ENCODE results near the gene TBC1D24. TPM values are rescaled to one million over a fixed set of nuclear protein-coding genes. Genes with fewer than 3 reads are reported as not detected.

The TBC1D24 gene
- total and polyA plus RNA-seq, 9 of the 15 experiments (the other 6 are each of a cell fraction or from before 2014, with no cell fraction given) = 1.7 to 22.6 (median 7.2) TPM

GRCh38 chr16:2429034-2429770 lies 45.7 kb upstream of the TBC1D24 start, which contains the start of gene CCNF (continued):
- TF ChIP-seq, protein P1, sequence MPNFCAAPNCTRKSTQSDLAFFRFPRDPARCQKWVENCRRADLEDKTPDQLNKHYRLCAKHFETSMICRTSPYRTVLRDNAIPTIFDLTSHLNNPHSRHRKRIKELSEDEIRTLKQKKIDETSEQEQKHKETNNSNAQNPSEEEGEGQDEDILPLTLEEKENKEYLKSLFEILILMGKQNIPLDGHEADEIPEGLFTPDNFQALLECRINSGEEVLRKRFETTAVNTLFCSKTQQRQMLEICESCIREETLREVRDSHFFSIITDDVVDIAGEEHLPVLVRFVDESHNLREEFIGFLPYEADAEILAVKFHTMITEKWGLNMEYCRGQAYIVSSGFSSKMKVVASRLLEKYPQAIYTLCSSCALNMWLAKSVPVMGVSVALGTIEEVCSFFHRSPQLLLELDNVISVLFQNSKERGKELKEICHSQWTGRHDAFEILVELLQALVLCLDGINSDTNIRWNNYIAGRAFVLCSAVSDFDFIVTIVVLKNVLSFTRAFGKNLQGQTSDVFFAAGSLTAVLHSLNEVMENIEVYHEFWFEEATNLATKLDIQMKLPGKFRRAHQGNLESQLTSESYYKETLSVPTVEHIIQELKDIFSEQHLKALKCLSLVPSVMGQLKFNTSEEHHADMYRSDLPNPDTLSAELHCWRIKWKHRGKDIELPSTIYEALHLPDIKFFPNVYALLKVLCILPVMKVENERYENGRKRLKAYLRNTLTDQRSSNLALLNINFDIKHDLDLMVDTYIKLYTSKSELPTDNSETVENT (CRISPR knock-in tag; IDR thresholded peaks at IDR 0.05) = peak; percentile 80
- TF ChIP-seq KDM2B (CRISPR knock-in tag; IDR thresholded peaks at IDR 0.05) (peak; percentile 95; the same call in 1 of the 2 replicates), MBD2 (IDR thresholded peaks at IDR 0.05; ENCODE audit: borderline replicate concordance, low read depth) (peak; percentile 90), ARID4B (CRISPR knock-in tag; IDR thresholded peaks at IDR 0.05) (peak; percentile 78; the same call in 1 of the 2 replicates), TBP (optimal IDR thresholded peaks at IDR 0.05; ENCODE audit: low read depth, low read length) (peak; percentile 69), POLR2A (conservative IDR thresholded peaks at IDR 0.05) (peak; percentile 21), FOXA3 (CRISPR knock-in tag; conservative IDR thresholded peaks at IDR 0.05 in 1 of 2, IDR thresholded peaks at IDR 0.05 in 1 of 2) (0 out of 4 replicates have a peak, but pooled peaks of 1 of the 2 experiments have one; percentile 24), TCF15 (CRISPR knock-in tag; IDR thresholded peaks at IDR 0.05) (no peak), NR2C2 (CRISPR knock-in tag; IDR thresholded peaks at IDR 0.05) (no peak; the same call in 1 of the 2 replicates), NR2C2 (tag; IDR thresholded peaks at IDR 0.05) (peak; percentile 60), ELF1 (tag; IDR thresholded peaks at IDR 0.05) (peak; percentile 24; the same call in 1 of the 2 replicates), ZBTB17 (CRISPR knock-in tag; IDR thresholded peaks at IDR 0.05) (0 out of 2 replicates have a peak, but pooled peaks have one; percentile 51), FOXM1 (IDR thresholded peaks at IDR 0.05; ENCODE audit: low read depth) (peak; percentile 100), FOXM1 (CRISPR knock-in tag; IDR thresholded peaks at IDR 0.05; ENCODE audit: low read depth) (peak; percentile 100), CEBPZ (IDR thresholded peaks at IDR 0.05; ENCODE audit: borderline replicate concordance, low read depth, low read length) (no peak)
